Measurements from ENCODE around the gene ADSL.

The ADSL gene

GRCh38 chr22:40436505-40437431 lies 90.5 kb downstream of the ADSL start:
- Mint-ChIP-seq H3K4me3 (no peak overlapping the region), H3K4me1 (peaks cover 10% of the 10 kb centered on the region), H3K36me3 (ENCODE audit: low read depth) (no peaks in the 10 kb centered on the region), H3K27me3 (ENCODE audit: low read depth, poor library complexity) (no peaks in the 10 kb centered on the region), H3K9me3 (no peaks in the 10 kb centered on the region), H3K27ac (no peak overlapping the region)
- no peak for DNase-seq
- TF ChIP-seq CTCF (IDR thresholded peaks at IDR 0.05), result peak; percentile 69
